ENCODE results near the gene GALNT1. TPM values are rescaled to one million over a fixed set of nuclear protein-coding genes. Genes with fewer than 3 reads are reported as not detected.

GALNT1 gene
- total RNA-seq, 1 donor from 2014 or later = 57.2 TPM

GRCh38 chr18:35653392-35654135 lies 72.0 kb downstream of the GALNT1 start:
- peaks cover 19% of the 10 kb centered on the region for H3K4me1 ChIP-seq
- H3K27ac ChIP-seq = no peak overlapping the region
- intact Hi-C loops (cut with DNase I) = no loop called here
- H3K27me3 ChIP-seq (ENCODE audit: low read depth) = no peaks in the 10 kb centered on the region
- no peaks in the 10 kb centered on the region for H3K9me3 ChIP-seq
- no peak for ATAC-seq
- TF ChIP-seq, protein P1, sequence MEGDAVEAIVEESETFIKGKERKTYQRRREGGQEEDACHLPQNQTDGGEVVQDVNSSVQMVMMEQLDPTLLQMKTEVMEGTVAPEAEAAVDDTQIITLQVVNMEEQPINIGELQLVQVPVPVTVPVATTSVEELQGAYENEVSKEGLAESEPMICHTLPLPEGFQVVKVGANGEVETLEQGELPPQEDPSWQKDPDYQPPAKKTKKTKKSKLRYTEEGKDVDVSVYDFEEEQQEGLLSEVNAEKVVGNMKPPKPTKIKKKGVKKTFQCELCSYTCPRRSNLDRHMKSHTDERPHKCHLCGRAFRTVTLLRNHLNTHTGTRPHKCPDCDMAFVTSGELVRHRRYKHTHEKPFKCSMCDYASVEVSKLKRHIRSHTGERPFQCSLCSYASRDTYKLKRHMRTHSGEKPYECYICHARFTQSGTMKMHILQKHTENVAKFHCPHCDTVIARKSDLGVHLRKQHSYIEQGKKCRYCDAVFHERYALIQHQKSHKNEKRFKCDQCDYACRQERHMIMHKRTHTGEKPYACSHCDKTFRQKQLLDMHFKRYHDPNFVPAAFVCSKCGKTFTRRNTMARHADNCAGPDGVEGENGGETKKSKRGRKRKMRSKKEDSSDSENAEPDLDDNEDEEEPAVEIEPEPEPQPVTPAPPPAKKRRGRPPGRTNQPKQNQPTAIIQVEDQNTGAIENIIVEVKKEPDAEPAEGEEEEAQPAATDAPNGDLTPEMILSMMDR (IDR thresholded peaks at IDR 0.05) = no peak
- no peak for DNase-seq
- H3K4me3 ChIP-seq = no peak overlapping the region
- no peaks in the 10 kb centered on the region for H3K36me3 ChIP-seq

GRCh38 chr18:35658112-35658511 lies 76.6 kb downstream of the GALNT1 start:
- ATAC-seq = no peak
- no peak overlapping the region for H3K27ac ChIP-seq
- TF ChIP-seq, protein P1 (IDR thresholded peaks at IDR 0.05) = no peak
- no peak overlapping the region for H3K4me3 ChIP-seq
- no peaks in the 10 kb centered on the region for H3K36me3 ChIP-seq
- no peaks in the 10 kb centered on the region for H3K27me3 ChIP-seq (ENCODE audit: low read depth)
- no peaks in the 10 kb centered on the region for H3K9me3 ChIP-seq
- DNase-seq = no peak
- H3K4me1 ChIP-seq = peaks cover 10% of the 10 kb centered on the region
- intact Hi-C loops (cut with DNase I) = no loop called here

GRCh38 chr18:35661483-35662146 lies 80.1 kb downstream of the GALNT1 start:
- intact Hi-C loops (cut with DNase I) = no loop called here
- ATAC-seq (no peak), DNase-seq (no peak)
- TF ChIP-seq, protein P1 (IDR thresholded peaks at IDR 0.05) = no peak
- H3K27me3 ChIP-seq (ENCODE audit: low read depth) = no peaks in the 10 kb centered on the region
- H3K4me1 ChIP-seq = no peaks in the 10 kb centered on the region
- no peak overlapping the region for H3K27ac ChIP-seq
- H3K9me3 ChIP-seq = no peaks in the 10 kb centered on the region
- H3K4me3 ChIP-seq = no peak overlapping the region
- peaks cover 10% of the 10 kb centered on the region for H3K36me3 ChIP-seq

DNA sequence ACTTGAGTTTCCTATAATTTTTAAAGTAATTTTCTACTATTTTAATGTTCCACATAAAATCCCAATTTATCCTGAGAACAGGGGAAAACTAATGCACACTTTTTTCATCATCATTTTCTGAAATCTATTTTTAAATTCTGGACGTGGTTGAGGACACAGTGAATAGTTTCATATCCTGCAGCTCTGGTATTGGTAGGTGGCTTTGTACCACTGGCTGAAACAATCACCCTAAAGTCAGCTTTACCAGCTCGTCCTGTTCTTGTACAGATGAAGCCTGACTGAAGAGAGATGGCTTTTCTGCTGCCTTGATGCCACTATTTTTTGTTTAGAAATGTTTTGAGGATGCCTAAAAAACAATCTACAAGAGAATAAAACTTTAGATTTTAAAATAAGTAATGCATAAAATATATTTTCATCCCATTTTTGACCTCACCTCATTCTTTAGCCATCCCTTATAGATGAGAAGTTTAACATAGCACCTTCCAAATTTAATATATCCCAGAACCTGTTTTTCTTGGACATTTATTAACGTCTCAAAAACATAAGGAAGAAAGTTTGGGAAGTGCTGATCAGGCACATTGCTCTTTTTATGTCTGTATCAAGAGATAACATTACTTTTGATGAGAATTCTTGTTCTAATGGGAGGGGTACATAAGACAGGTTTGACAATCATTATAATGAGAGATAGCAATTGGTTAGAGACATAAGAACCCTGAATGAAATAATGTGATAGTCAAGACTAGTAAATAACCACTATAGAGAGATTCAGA lies 80.9 kb downstream of the GALNT1 start:
- H3K36me3 ChIP-seq = peaks cover 11% of the 10 kb centered on the region
- ATAC-seq (no peak), DNase-seq (no peak)
- TF ChIP-seq, protein P1 (IDR thresholded peaks at IDR 0.05) = no peak
- H3K27me3 ChIP-seq (ENCODE audit: low read depth) = no peaks in the 10 kb centered on the region
- H3K27ac ChIP-seq = no peak overlapping the region
- intact Hi-C loops (cut with DNase I) = no loop called here
- no peaks in the 10 kb centered on the region for H3K9me3 ChIP-seq
- no peaks in the 10 kb centered on the region for H3K4me1 ChIP-seq
- no peak overlapping the region for H3K4me3 ChIP-seq

- H3K27ac ChIP-seq = no peak overlapping the region
- no peaks in the 10 kb centered on the region for H3K9me3 ChIP-seq
- H3K27me3 ChIP-seq (ENCODE audit: low read depth) = no peaks in the 10 kb centered on the region
- no peaks in the 10 kb centered on the region for H3K36me3 ChIP-seq
- DNase-seq (no peak), ATAC-seq (no peak)
- no peaks in the 10 kb centered on the region for H3K4me1 ChIP-seq
- intact Hi-C loops (cut with DNase I) = no loop called here
- TF ChIP-seq, protein P1 (IDR thresholded peaks at IDR 0.05) = no peak
- H3K4me3 ChIP-seq = no peak overlapping the region
Observed at GRCh38 chr18:35671966-35672603, 90.5 kb downstream of the GALNT1 start.
